Neutrophil (primary cell): ENCODE results near the gene CDH1.

Experiments
- H3K27ac ChIP-seq: fragments of 200-600 bp; sonication (generic); 2 replicates; pipeline ENCODE4 v1.5.1; 2016; ENCODE audit warnings: mild to moderate bottlenecking, moderate library complexity
- H3K27me3 ChIP-seq: fragments of 200-600 bp; sonication (generic); 2 replicates; pipeline ENCODE4 v1.6.0; 2016; ENCODE audit warnings: mild to moderate bottlenecking
- H3K36me3 ChIP-seq: fragments of 200-600 bp; sonication (generic); 2 replicates; pipeline ENCODE4 v1.5.1; 2017
- H3K4me1 ChIP-seq, 2 experiments: fragments of 200-600 bp in 1 of 2; sonication (generic) in 1 of 2; 1 replicate in 1 of 2; 2 replicates in 1 of 2; pipeline versions ENCODE4 v1.5.1 to v1.6.1; 2013 to 2016; ENCODE audit warnings: low read depth in 1 of 2, low read length in 1 of 2, mild to moderate bottlenecking in 1 of 2, moderate library complexity in 1 of 2; ENCODE audit not compliant: control insufficient read depth in 1 of 2, insufficient read depth in 1 of 2
- H3K4me3 ChIP-seq, 2 experiments: fragments of 200-600 bp in 1 of 2; sonication (generic) in 1 of 2; 1 replicate in 1 of 2; 2 replicates in 1 of 2; pipeline ENCODE4 v1.5.1; 2013 to 2016; ENCODE audit warnings: low read depth in 1 of 2, low read length in 1 of 2, mild to moderate bottlenecking in 1 of 2, moderate library complexity in 1 of 2
- H3K9me3 ChIP-seq: fragments of 200-600 bp; sonication (generic); 2 replicates; pipeline ENCODE4 v1.5.1; 2016
- TF ChIP-seq, protein P1 (sequence below): fragments of 200-600 bp; sonication (generic); IDR thresholded peaks from 2 replicates; pipeline ENCODE4 v1.5.1; 2016; ENCODE audit warnings: antibody characterized with exemption

Gene CDH1

GRCh38 chr16:68737730-68738629, 888 bp downstream of the CDH1 start:
- H3K9me3 ChIP-seq: no peaks in the 10 kb centered on the region
- no peak overlapping the region for H3K27ac ChIP-seq
- H3K36me3 ChIP-seq: no peaks in the 10 kb centered on the region
- TF ChIP-seq, protein P1, sequence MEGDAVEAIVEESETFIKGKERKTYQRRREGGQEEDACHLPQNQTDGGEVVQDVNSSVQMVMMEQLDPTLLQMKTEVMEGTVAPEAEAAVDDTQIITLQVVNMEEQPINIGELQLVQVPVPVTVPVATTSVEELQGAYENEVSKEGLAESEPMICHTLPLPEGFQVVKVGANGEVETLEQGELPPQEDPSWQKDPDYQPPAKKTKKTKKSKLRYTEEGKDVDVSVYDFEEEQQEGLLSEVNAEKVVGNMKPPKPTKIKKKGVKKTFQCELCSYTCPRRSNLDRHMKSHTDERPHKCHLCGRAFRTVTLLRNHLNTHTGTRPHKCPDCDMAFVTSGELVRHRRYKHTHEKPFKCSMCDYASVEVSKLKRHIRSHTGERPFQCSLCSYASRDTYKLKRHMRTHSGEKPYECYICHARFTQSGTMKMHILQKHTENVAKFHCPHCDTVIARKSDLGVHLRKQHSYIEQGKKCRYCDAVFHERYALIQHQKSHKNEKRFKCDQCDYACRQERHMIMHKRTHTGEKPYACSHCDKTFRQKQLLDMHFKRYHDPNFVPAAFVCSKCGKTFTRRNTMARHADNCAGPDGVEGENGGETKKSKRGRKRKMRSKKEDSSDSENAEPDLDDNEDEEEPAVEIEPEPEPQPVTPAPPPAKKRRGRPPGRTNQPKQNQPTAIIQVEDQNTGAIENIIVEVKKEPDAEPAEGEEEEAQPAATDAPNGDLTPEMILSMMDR: no peak
- no peak overlapping the region for H3K4me3 ChIP-seq
- H3K27me3 ChIP-seq: peaks cover 50% of the 10 kb centered on the region
- peaks cover 6 to 16% of the 10 kb centered on the region in 2 experiments for H3K4me1 ChIP-seq

DNA sequence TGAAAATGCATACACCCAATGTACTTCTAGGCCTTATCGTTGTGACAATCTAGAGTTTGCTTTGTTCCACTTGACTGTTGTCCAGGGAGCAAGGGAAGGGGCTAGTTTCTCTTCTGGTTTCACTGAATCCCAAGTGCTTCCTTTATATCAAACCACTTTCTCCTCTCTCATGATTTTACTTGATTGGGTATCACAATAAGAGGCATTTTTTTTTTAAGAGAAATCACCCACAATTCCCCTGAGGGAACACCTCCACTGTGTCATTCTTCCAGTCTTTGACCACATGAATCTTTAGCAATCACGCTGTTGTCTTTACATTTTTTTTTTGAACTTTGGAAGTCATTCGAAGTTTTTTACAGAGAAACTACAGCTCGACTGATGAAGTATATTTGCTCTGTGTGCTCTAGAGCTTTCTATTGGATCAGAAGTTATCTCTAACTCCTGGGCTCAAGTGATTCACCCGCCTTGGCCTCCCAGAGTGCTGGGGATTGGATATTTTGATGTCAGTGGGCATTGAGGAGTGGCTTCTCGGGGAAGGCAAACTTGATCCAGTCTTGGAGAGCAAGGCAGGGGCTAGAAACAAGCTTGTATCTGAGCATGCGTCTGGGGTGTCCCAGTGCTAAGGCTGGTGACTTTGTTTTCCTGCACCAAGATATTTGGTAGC, 3.0 kb downstream of the CDH1 start:
- TF ChIP-seq, protein P1: no peak
- H3K36me3 ChIP-seq: no peaks in the 10 kb centered on the region
- H3K27me3 ChIP-seq: peaks cover 39% of the 10 kb centered on the region
- H3K9me3 ChIP-seq: no peaks in the 10 kb centered on the region
- H3K4me3 ChIP-seq: no peak overlapping the region
- no peak overlapping the region for H3K27ac ChIP-seq
- peaks cover 6 to 16% of the 10 kb centered on the region in 2 experiments for H3K4me1 ChIP-seq

DNA sequence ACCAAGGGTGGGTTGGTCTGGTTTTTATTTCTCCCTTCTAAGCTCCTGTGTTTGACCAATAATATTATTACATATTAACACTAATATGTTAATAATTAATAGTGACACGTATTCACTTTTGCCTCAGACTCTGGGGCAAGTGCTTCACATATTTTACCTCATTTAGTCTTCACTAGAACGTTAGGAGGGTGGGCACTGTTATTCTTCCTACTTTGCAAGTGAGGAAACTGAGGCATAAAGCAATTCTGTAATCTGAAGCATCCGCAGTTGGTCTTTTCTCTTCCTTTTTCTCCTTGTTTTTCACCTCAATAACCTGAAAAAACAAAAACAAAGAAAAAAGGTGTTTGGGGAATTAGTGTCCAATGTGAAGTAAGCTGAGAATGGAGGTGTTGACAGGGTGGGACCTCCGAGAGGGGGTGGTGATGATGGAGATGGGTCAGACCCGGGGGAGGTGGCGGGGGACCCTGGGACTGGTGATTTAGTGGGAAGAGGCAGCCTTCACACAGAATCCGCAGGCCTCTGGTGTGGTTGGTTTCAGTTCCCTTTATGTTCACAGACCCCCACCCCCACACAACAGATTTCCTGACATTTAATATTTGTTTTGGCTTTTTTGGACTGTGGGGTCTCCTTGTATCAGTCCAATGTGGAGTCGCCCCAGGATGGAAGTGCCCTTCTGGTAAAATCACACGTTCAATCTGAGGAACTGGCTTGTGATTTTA, 3.7 kb downstream of the CDH1 start:
- Histone ChIP-seq H3K4me1 (peaks cover 6 to 16% of the 10 kb centered on the region in 2 experiments), H3K9me3 (no peaks in the 10 kb centered on the region), H3K4me3 (no peak overlapping the region), H3K27ac (no peak overlapping the region), H3K36me3 (no peaks in the 10 kb centered on the region), H3K27me3 (peaks cover 35% of the 10 kb centered on the region)
- TF ChIP-seq, protein P1: no peak

DNA sequence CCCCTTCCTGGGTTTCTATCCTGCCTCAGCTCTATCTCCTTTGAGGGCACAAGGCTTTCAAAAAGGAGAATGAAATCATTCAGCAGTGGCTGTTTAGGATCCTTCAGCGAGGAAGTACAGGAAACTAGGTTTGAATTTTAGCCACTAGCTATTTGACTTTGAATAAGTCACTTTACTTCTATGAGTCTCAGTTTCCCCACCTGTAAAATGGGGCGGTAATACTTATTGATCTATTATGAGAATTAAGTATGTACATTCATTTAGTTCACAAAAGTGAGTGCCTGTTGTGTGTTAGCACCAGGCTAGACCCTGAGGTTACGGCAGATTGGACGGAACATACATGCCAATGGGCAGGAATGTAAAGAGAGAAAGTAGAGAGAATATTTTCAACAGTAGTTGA, 6.6 kb downstream of the CDH1 start:
- TF ChIP-seq, protein P1: no peak
- no peaks in the 10 kb centered on the region for H3K36me3 ChIP-seq
- H3K4me1 ChIP-seq: no peaks in the 10 kb centered on the region
- no peak overlapping the region for H3K27ac ChIP-seq
- no peaks in the 10 kb centered on the region for H3K9me3 ChIP-seq
- peaks cover 6% of the 10 kb centered on the region for H3K27me3 ChIP-seq
- no peak overlapping the region for H3K4me3 ChIP-seq

GRCh38 chr16:68744744-68745280, 7.7 kb downstream of the CDH1 start:
- no peaks in the 10 kb centered on the region for H3K9me3 ChIP-seq
- no peaks in the 10 kb centered on the region for H3K36me3 ChIP-seq
- no peak overlapping the region for H3K27ac ChIP-seq
- no peaks in the 10 kb centered on the region for H3K27me3 ChIP-seq
- TF ChIP-seq, protein P1: no peak
- H3K4me1 ChIP-seq: no peaks in the 10 kb centered on the region
- H3K4me3 ChIP-seq: no peak overlapping the region
